HEK293 (cell line): Measurements from ENCODE around the gene UBE3A.

Experiments
- ZNF416 ChIP-seq: fragments of 450-650 bp; formaldehyde crosslinking; IDR thresholded peaks from 2 replicates; pipeline ENCODE4 v1.5.1; 2016; ENCODE audit warnings: missing biosample characterization, missing genetic modification characterization
- TF ChIP-seq, protein P1 (sequence below): fragments of 450-650 bp; formaldehyde crosslinking; IDR thresholded peaks from 2 replicates; pipeline ENCODE4 v1.5.1; 2016; ENCODE audit warnings: missing biosample characterization, missing genetic modification characterization

- TF ChIP-seq ZNF416 (tag by site-specific recombination), result no peak
- TF ChIP-seq, protein P1, sequence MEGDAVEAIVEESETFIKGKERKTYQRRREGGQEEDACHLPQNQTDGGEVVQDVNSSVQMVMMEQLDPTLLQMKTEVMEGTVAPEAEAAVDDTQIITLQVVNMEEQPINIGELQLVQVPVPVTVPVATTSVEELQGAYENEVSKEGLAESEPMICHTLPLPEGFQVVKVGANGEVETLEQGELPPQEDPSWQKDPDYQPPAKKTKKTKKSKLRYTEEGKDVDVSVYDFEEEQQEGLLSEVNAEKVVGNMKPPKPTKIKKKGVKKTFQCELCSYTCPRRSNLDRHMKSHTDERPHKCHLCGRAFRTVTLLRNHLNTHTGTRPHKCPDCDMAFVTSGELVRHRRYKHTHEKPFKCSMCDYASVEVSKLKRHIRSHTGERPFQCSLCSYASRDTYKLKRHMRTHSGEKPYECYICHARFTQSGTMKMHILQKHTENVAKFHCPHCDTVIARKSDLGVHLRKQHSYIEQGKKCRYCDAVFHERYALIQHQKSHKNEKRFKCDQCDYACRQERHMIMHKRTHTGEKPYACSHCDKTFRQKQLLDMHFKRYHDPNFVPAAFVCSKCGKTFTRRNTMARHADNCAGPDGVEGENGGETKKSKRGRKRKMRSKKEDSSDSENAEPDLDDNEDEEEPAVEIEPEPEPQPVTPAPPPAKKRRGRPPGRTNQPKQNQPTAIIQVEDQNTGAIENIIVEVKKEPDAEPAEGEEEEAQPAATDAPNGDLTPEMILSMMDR (tag by site-specific recombination), result no peak
Observed at GRCh38 chr15:25331860-25332259, 107.0 kb downstream of the UBE3A start.
